AG09309 (cell line): ENCODE measurements around the gene MAGI2.

Experiments
- DNase-seq: peaks from one replicate; pipeline ENCODE4 v3.0.0-alpha.2; 2010; ENCODE audit warnings: low read depth
- H3K4me3 ChIP-seq: 2 replicates; pipeline ENCODE4 v1.5.1; 2011; ENCODE audit warnings: mild to moderate bottlenecking, low read depth, low read length, moderate library complexity; ENCODE audit not compliant: control insufficient read depth
- TF ChIP-seq, protein P1 (sequence below): IDR thresholded peaks from 2 replicates; pipeline ENCODE4 v1.5.1; 2011; ENCODE audit warnings: mild to moderate bottlenecking, low read depth, low read length, inconsistent platforms; ENCODE audit not compliant: insufficient read depth, control insufficient read depth; ENCODE audit errors: missing control alignments

MAGI2 gene

DNA sequence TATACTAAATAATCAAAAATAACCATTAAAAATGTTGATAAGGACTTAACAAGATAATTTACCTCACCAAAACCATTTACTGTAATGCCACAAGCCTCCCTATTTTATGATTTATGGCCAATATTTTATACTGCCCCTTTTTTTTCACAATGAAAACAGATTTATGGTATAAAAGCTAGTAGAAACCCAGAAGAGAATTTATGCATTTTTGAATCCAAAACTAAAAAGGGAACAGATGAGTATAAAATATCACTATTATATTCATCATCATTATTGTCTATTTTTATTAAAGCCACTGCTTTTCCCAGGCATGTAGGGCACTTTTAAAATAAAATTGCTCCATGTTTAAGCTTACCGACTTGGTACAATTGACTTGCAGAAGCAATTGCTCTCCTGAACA, 1229.9 kb downstream of the MAGI2 start:
- TF ChIP-seq, protein P1, sequence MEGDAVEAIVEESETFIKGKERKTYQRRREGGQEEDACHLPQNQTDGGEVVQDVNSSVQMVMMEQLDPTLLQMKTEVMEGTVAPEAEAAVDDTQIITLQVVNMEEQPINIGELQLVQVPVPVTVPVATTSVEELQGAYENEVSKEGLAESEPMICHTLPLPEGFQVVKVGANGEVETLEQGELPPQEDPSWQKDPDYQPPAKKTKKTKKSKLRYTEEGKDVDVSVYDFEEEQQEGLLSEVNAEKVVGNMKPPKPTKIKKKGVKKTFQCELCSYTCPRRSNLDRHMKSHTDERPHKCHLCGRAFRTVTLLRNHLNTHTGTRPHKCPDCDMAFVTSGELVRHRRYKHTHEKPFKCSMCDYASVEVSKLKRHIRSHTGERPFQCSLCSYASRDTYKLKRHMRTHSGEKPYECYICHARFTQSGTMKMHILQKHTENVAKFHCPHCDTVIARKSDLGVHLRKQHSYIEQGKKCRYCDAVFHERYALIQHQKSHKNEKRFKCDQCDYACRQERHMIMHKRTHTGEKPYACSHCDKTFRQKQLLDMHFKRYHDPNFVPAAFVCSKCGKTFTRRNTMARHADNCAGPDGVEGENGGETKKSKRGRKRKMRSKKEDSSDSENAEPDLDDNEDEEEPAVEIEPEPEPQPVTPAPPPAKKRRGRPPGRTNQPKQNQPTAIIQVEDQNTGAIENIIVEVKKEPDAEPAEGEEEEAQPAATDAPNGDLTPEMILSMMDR: no peak
- no peak overlapping the region for H3K4me3 ChIP-seq
- DNase-seq: no peak

DNA sequence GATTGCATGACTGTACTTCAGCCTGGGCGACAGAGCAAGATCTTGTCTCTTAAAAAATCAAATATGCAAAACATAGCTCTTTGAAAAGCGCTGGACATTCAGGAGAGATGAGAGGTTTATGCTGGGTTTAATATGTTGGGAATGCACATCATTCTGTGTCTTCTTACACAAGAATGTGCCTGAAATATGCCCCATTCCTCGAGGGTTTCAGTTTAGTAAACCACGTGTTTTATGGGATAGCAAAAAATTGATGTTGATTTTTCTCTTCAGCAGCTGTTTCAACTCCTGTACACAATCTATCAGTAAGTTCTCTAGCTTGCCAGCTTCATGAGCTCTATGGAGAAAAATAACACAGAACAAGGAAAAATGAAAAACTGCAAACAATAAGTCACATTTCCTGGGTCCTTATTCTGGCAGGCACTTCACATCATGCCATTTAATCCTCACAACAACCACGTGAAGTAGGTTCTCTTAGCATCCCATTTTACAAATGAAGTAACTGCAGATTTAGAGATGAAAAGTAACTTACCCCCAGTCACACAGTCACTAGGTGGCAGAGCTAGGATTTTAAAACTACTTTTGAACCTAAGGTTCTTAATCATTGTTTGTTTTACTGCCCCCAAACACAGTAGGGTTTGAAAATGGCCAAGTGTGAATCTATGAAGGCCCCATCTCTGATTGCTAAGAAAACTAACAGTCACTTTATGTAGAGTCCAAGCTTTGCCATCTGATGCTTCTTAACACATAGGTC, 1231.3 kb downstream of the MAGI2 start:
- no peak overlapping the region for H3K4me3 ChIP-seq
- DNase-seq: peak; percentile 52
- TF ChIP-seq, protein P1: no peak

DNA sequence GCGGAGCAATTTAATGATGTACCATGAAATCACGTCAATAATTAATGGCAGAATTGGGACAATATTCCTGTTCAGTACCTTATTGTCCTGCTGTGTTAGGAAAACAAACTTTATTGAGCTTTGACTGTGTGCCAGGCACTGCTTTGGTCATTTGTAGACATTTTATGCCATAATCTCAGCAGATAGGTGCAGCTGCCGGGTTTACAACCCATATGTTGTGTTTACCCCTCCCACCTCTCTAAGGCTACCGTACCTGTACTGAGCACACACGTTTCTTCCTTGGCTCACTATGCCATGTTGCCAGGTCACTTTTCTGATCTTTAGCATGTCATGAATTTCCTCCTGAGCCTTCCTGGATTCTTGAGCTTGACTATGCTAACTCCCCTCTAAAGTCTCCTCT, 1232.7 kb downstream of the MAGI2 start:
- TF ChIP-seq, protein P1: no peak
- H3K4me3 ChIP-seq: no peak overlapping the region
- no peak for DNase-seq

DNA sequence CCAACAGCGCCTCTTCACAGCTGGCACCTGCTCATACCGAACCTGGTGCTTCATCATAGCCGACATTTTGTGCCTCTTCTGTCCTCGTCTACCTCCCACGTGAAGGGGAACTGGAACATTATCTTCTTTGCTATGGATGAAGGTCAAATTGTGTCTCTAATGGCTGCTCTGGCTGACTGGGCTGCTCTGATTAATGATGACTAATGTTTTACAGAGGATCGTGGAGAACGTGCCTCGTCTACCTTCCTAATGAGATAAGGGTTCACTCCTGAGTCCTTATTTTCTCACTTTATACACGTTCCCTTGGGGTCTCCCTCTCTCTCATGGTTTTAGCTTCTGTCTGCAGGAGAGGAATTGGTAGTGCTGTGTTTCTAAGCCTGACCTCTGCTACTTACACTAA, 1234.6 kb downstream of the MAGI2 start:
- H3K4me3 ChIP-seq: no peak overlapping the region
- TF ChIP-seq, protein P1: no peak
- no peak for DNase-seq

DNA sequence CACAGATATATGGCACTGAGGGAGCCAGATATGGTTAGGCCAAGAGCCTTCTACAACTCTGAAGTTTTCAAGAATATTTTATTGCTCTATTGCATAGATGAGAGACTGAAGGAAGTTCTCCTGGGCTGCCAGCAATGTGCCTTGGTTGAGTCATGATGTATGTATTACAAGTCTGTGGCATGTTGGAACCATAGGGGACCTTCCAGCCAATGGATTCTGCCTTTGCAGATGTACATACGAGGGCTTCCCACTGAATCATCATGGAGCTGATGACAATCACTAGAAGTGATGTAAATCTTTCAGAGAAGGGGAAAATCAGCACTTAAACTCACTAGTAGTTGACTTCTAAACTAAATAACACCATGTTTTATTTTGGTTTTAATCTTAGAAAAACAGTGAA, 1235.4 kb downstream of the MAGI2 start:
- TF ChIP-seq, protein P1: no peak
- no peak for DNase-seq
- no peak overlapping the region for H3K4me3 ChIP-seq

DNA sequence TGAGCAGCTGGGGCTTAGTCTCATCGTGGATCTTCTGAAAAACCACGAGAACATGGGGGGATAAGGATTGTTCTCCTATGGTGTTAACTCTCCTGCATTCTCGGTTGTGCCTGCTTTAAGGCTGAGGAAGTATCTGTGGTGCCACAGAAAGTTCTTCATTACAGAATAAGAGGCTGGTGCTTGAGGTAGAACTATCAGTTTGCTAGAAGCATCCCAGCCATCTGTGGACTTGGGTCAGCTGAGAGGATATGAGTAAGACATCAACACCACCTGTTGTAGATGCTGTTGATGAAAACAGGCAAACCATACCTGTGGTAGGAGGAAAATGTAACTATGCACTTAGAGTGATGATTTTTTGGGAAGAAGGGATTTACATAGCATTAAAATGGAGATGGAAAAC, 1238.3 kb downstream of the MAGI2 start:
- TF ChIP-seq, protein P1: no peak
- no peak overlapping the region for H3K4me3 ChIP-seq
- DNase-seq: no peak
